CD4-positive, alpha-beta T cell treated with Interleukin-10 for 1 hour (primary cell): ENCODE results near the gene ZDHHC8.

Source experiments
- DNase-seq: peaks from one replicate; pipeline ENCODE4 v3.0.0-alpha.2; 2020

Gene ZDHHC8

DNA sequence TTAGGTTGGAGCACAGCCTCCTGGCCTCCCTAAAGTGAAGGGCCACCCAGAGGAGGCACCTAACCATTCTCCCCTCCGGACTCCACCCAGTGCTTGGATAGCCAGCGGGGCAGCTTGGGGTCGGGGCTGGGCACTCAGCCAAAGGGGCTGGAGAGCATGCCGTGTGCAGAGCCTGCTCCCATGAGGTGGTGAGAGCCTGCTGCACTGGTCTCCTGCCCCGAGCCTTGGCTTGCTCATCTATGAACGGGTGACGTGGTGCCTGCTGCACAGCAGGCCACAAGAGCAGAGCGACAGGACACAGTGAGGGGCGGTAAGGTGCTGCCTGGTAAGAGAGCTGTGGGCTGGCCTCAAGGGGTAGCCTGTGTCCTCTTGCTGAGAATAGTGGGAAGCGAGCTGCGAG lies 33.3 kb downstream of the ZDHHC8 start:
- DNase-seq = no peak

DNA sequence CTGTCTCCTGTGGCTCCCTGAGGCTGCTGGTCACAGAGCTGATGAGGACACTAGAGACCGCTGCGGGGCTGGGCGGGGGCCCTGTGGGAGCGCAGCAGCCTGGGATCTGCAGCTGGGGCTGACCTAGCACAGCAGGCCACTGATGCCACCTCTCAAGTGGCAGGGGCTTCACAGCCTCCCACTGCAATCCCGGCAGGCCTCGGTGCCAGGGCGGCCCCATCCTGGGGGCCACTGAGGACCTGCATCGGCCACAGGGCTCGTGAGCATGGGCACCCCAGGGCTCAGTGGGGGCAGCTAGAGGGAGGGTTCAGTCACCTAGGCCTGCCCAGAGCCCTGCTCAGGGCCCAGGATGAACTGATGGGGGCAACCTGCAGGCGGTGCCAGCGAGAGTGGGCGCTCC lies 33.8 kb downstream of the ZDHHC8 start:
- DNase-seq = no peak

DNA sequence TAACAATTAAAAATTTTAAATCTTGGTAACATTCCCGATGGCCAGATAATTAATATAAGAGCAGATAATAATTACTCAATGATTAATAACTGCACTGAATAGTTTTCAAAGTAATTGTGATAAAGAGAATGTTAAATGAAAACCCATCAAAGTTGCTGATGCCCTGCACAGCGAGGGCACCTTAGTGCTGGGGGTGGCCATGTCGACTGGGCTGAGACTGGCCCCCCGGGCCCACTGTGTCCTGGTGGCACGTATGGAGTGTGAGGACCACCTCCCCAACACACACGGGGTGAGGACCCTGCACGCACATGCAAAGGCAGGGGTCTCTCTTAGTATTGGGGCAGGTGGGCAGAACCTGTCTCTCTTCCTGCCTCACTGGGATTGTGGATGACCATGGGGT lies 34.3 kb downstream of the ZDHHC8 start:
- DNase-seq = no peak

DNA sequence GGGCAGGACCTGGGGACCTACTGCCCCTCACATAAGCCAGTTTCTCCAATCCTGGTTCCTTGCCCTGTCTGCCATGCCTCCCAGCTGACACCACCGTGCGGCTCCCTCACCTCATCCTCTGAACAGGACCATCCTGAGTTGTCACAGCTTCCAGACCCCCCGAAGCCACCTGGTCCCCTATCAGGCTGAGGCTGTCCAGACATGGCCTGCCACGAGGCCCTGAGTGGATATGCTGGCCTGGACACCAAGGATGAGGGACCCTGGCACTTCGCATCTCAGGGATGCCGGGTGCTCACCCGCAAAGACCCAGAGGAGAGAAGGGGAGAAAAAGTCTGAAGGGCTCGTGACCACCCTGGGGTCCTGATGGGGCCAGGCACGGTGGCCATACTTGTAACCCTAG lies 35.1 kb downstream of the ZDHHC8 start:
- DNase-seq = no peak

GRCh38 chr22:20167643-20168322 lies 36.2 kb downstream of the ZDHHC8 start:
- no peak for DNase-seq

DNA sequence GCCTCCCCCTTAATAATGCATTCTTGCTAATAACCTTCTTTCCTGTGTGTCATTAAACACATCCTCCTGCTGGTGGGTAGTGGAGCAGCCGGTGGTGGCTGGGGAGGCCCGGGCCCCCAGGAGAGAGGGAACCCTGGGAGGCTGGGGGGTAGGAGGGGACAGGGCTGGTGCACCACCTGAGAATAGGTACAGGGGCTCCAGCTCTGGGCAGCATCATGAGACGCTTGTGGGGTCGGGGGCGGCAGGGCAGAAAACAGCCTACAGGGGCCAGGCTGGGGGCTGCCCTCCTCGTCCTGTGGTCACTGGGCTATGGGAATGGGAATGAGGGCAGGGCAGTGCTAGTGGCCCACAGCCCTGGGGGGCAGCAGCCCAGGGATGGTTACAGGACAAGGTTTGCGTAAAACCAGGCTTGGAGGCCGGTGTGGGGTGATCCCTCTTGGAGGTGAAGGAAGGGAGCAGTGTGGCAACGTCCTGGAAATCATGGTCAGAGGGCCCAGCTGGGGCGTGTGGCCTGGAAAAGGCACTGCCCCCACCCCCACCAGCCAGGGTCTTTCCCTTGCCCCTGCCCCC lies 37.7 kb downstream of the ZDHHC8 start:
- DNase-seq = no peak

- DNase-seq = no peak
These were observed 38.6 kb downstream of the ZDHHC8 start for GRCh38 chr22:20170170-20170569.

DNA sequence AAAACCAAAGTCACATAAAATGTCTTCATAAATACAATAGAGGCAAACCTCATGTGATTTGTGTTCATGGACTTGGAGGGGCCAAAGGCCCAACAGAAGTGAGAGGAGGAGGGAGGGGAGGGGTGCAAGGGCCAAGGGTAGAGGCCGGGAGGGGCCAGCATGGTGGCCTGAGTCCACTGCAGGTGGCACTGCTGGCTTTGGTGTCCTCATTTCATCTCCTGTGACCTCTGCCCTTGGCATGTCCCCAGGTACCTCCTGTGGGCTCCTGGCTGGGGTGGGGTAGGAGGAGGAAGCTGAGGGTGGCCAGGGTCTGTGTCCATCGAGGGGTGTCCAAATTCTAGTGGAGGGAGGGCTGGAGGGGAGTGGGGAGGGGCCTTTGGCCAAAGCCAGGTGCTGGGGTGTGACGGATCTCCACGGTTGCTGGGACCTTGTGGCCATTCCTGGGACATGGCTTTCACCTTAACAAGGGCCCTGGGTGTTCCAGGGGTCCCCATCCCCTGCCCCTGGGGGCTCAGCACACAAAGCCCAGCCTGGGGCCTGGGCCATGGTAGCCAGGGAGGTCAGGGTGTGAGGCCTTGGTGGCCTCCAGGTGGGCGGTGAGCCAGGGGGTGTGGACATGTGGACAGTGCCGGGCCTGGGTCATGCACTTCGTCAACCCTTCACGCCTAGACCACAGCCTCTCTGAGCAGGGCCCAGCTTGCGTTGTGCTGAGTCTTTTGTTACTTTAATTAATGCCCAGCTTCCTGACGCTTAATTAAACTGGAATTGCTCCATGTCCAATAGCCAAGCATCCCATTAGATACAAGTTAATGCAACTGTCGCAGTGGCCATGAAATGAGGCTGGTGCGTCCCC lies 39.9 kb downstream of the ZDHHC8 start:
- DNase-seq = no peak

GRCh38 chr22:20172141-20172613 lies 40.6 kb downstream of the ZDHHC8 start:
- DNase-seq = no peak

DNA sequence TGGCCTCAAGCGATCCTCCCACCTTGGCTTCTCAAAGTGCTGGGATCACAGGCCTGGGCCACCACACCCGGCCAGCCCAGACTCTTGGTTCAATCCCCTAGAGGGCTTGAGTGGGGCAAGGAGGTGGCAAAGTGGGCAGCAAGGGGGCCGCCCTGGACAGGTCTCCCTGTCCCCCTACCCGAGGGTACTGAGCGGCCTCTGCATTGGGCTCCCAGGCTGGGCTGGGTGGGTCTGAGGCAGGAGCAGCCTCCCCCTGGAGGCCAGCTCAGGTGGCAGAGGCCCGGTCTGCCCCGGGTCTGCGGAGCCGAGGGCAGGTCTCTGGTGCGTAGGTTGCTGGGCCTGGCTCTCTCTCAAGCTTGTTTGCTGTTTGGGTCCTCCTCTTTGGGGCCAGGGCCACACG lies 41.6 kb downstream of the ZDHHC8 start:
- DNase-seq = no peak

DNA sequence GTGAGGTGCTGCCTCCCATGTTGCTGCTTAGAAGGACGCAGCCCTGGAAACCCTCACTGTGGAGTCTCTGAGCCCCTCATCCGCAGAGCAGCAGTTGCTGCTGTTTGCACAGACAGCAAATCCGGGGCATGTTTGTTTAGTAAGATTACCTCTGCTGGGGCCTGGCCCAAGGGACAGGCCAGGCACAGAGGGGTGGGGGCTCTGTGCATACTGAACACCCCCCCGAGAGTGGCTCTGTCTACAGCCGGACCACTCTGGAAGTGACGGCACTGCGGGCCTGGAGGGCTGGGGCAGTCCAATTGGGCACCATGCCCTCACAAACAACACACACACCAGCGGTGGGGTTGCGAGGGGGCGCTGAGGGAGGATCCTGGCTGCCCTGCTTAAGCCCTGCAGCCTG lies 42.2 kb downstream of the ZDHHC8 start:
- DNase-seq = no peak

DNA sequence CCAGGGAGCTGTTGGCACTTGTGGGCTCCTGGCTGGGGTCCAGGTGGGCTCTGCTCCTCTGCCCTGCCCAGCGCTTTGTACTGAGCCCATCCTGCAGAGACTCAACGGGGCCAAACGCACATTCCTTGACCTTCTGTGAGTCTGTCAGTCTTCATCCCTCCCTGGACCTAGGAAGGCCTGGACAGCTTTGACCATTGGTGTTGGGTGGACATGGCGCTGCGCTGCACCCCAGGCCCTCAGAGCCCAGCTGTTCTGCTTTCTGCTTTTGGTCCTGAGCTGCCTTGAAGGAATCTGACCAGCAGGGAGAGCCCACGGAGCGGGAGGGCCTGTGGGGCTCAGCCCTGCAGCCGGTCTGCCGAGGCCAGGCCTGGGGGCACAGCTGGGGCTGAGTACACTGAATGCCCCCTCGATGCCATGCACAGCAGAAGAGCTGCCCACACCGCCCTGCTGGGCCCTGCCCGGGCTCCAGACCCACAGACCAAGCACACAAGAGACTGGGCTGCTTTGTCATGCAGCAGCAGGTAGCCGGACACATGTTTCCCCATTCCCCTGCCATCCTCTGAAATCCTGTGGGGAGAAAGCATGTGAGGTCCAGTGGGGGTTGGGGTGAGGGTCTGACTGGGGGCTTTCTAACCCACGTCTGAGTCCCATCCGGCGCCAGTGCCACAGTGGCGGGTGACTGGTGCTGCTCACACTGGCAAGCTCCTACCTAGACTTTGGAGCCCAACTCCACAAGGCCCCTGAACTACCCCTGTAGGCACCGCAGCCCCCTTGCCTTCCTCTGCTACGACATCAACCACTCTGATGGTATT lies 43.4 kb downstream of the ZDHHC8 start:
- no peak for DNase-seq

DNA sequence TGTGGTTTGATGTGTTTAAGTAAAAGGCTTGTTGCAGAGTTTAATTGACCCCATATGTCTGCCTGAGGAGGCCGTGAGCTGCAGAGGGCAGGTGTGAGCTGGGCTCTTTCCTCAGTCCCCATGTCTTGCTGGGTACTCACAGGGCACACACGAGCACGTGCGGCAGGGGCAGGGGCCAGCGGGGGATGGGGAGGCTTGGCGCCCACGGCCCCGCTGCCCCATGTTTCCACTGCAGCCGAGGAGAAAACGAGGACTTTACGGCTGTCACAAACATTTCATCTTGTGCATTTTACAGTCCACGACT lies 43.9 kb downstream of the ZDHHC8 start:
- DNase-seq = no peak

DNA sequence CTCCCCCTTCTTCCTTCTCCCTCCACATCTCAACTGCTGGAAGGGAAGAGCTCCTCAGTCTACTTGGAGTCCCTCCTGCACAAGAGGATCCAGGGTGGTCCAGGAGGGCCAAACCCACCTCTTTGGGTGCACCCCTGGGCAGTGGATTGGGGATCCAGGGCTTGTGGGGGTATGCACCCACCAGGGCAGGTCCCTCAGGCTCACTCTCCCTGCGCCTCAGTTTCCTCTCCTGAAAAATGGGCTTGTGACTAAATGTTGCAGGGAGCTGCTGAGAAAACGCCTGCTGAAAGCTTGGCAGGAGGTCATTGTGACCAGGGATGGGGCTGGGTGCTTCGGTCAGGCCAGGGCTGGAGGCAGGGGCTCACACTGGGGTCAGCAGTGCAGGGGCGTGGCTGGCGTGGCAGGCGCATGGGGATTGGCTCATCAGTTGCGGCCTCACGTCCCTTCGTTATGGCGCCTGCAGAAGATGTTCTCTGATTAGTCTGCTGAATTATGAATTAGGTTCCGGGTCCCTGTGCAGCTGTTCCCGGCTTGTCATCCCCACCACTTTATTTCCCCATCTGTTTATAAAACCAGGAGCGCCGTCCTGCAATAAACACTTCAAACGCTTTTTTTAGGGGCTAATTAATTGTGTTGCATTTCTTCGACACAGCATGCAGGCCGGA lies 44.9 kb downstream of the ZDHHC8 start:
- DNase-seq = no peak

GRCh38 chr22:20177217-20177911 lies 45.8 kb downstream of the ZDHHC8 start:
- DNase-seq = no peak

- no peak for DNase-seq
These were observed 46.7 kb downstream of the ZDHHC8 start for GRCh38 chr22:20178075-20178914.

DNA sequence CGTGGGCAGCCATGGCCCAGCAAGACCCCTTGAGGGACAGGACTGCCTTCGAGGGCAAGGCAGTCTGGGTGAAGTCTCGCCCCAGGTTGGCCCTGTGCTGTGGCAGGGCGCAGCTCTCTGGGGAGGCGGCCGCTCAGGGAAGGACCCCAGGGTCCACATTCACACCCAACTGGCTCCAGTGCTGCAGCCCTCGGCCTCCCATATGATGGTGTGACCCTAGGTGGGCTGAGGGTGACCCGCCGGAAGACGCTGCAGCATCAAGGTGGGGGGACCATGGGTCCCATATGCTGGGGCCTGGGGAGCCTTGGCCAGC lies 47.3 kb downstream of the ZDHHC8 start:
- no peak for DNase-seq

GRCh38 chr22:20179455-20180244 lies 48.0 kb downstream of the ZDHHC8 start:
- DNase-seq = no peak

- no peak for DNase-seq
These were observed 48.6 kb downstream of the ZDHHC8 start for GRCh38 chr22:20180245-20180630.

GRCh38 chr22:20180640-20181039 lies 49.0 kb downstream of the ZDHHC8 start:
- DNase-seq = no peak
